Measurements from ENCODE around the gene PRXL2A.

GRCh38 chr10:80476685-80477084, 68.3 kb downstream of the PRXL2A start:
- TF ChIP-seq CTCF (conservative IDR thresholded peaks at IDR 0.05 in 1 of 2, IDR thresholded peaks at IDR 0.05 in 1 of 2; ENCODE audit: extremely low read depth in 1 of 2, insufficient read depth in 1 of 2, low read depth in 1 of 2, low read length in 2 of 2) = no peak
- TF ChIP-seq EZH2 (IDR thresholded peaks at IDR 0.05; ENCODE audit: borderline replicate concordance, low read length) = no peak
